K562 (cell line): Measurements from ENCODE around the gene MET. TPM values are rescaled to one million over a fixed set of nuclear protein-coding genes. Genes with fewer than 3 reads are reported as not detected.

ENCODE experiments used
- ATAC-seq: fragments of 200-7000 bp; cut with Tn5 transposase; 3 replicates; pipeline ENCODE4 v1.9.1; 2020; ENCODE audit warnings: moderate library complexity
- BruUV-seq: library from RNA; stranded (reverse); fragments of 400-500 nt; replicated peaks from 2 replicates; lab custom pipeline; 2021; lab: Mats Ljungman, UMichigan
- CTCF ChIA-PET: fragments of 300-600 bp; formaldehyde crosslinking; extraction: SDS; loops from one replicate; lab custom pipeline; 2021; ENCODE audit warnings: low intra/inter-chr PET ratio; lab: Yijun Ruan, JAX
- POLR2A ChIA-PET: fragments of 300-600, 350-650 bp; sonication (Branson Sonifier 250); formaldehyde crosslinking; extraction: SDS; loops from one replicate; lab custom pipeline; 2021; ENCODE audit warnings: antibody characterized with exemption, inconsistent platforms; lab: Yijun Ruan, JAX
- DNase-seq, 4 experiments: peaks; one replicate each; pipeline versions ENCODE4 v3.0.0 to v3.0.0-alpha.2; 2011 to 2018; ENCODE audit warnings: low spot score in 3 of 4, mixed read lengths in 3 of 4; ENCODE audit errors: extremely low read depth in 1 of 4
- FAIRE-seq: peaks from 2 replicates; lab custom pipeline; 2011; peaks lifted over from hg19 to GRCh38; lab: Jason Lieb, UNC
- H2AFZ ChIP-seq: 2 replicates; pipeline ENCODE4 v1.6.0; 2011; ENCODE audit warnings: low read depth, low read length, control low read depth, inconsistent platforms
- H3K27ac ChIP-seq: fragments of 200-600 bp; 3 replicates; pipeline ENCODE4 v1.8.0; 2011; ENCODE audit warnings: low read depth, mild to moderate bottlenecking, control low read depth, inconsistent platforms, low read length, moderate library complexity, mixed read lengths; ENCODE audit errors: extremely low read depth
- H3K27me3 ChIP-seq, 2 experiments: fragments of 300-600 bp in 1 of 2; 2 replicates in 1 of 2; 3 replicates in 1 of 2; pipeline versions ENCODE4 v1.6.0 to v1.8.0; 2011; ENCODE audit warnings: inconsistent platforms in 2 of 2, low read length in 2 of 2, mild to moderate bottlenecking in 1 of 2, mixed read lengths in 1 of 2, moderate library complexity in 1 of 2; ENCODE audit not compliant: control insufficient read depth in 2 of 2, insufficient read depth in 2 of 2
- H3K36me3 ChIP-seq: fragments of 300-600 bp; 3 replicates; pipeline ENCODE4 v1.8.0; 2011; ENCODE audit warnings: mild to moderate bottlenecking, low read length, inconsistent platforms; ENCODE audit not compliant: control insufficient read depth, insufficient read depth
- H3K4me1 ChIP-seq, 2 experiments: fragments of 200-600 bp in 1 of 2; replicated peaks in 1 of 2; 2 replicates in 1 of 2; 3 replicates in 1 of 2; pipeline versions ENCODE4 v1.5.1 to v1.8.0; 2011; ENCODE audit warnings: inconsistent platforms in 2 of 2, low read length in 2 of 2, mild to moderate bottlenecking in 1 of 2, mixed read lengths in 1 of 2, moderate library complexity in 1 of 2; ENCODE audit not compliant: control insufficient read depth in 2 of 2, insufficient read depth in 2 of 2
- H3K4me2 ChIP-seq: 2 replicates; pipeline ENCODE4 v1.6.1; 2011; ENCODE audit warnings: low read length, control low read depth, inconsistent platforms, mixed read lengths; ENCODE audit not compliant: insufficient read depth
- H3K4me3 ChIP-seq: fragments of 200-600 bp; sonication (generic), shearing (Covaris generic); 2 replicates; pipeline ENCODE4 v1.5.1; 2016; ENCODE audit warnings: control low read depth, inconsistent platforms
- H3K79me2 ChIP-seq: fragments of 200-600 bp; 3 replicates; pipeline ENCODE4 v1.8.0; 2011; ENCODE audit warnings: low read length, inconsistent platforms; ENCODE audit not compliant: control insufficient read depth, insufficient read depth
- H3K9ac ChIP-seq, 2 experiments: 2 replicates each; pipeline versions ENCODE4 v1.6.0 to v1.6.1; 2011; ENCODE audit warnings: low read depth in 2 of 2, low read length in 2 of 2, control low read depth in 1 of 2, inconsistent platforms in 1 of 2, mild to moderate bottlenecking in 1 of 2, mixed read lengths in 1 of 2; ENCODE audit not compliant: insufficient read depth in 1 of 2
- H3K9me1 ChIP-seq: one replicate; pipeline ENCODE4 v1.6.0; 2011; ENCODE audit warnings: inconsistent platforms, mild to moderate bottlenecking, low read length, moderate library complexity; ENCODE audit not compliant: control insufficient read depth, insufficient read depth
- H3K9me3 ChIP-seq: replicated peaks from 2 replicates; pipeline ENCODE4 v1.5.1; 2011; ENCODE audit warnings: low read depth, low read length, inconsistent platforms; ENCODE audit not compliant: control insufficient read depth, insufficient read depth
- H4K20me1 ChIP-seq: replicated peaks from 2 replicates; pipeline ENCODE4 v1.6.1; 2011; ENCODE audit warnings: low read length, inconsistent platforms, mixed read lengths; ENCODE audit not compliant: control insufficient read depth, insufficient read depth
- CTCFL ChIP-seq: IDR thresholded peaks from 2 replicates; pipeline ENCODE4 v1.6.1; 2011; ENCODE audit warnings: borderline replicate concordance, low read depth, mild to moderate bottlenecking, moderate library complexity, low read length; ENCODE audit not compliant: insufficient read depth, poor library complexity, severe bottlenecking
- DLX4 ChIP-seq: fragments of 250-450 bp; sonication (Bioruptor Pico); IDR thresholded peaks from 2 replicates; pipeline ENCODE4 v1.6.1; 2021; ENCODE audit warnings: mild to moderate bottlenecking
- DNMT1 ChIP-seq: fragments of 450-650 bp; IDR thresholded peaks from 2 replicates; pipeline ENCODE4 v1.6.1; 2016; ENCODE audit warnings: antibody characterized with exemption, mild to moderate bottlenecking
- ELF4 ChIP-seq: fragments of 450-650 bp; formaldehyde crosslinking; IDR thresholded peaks from 2 replicates; pipeline ENCODE4 v1.4.0; 2022; ENCODE audit warnings: missing genetic modification characterization
- HMGN3 ChIP-seq: IDR thresholded peaks from 2 replicates; pipeline ENCODE4 v1.6.1; 2011; ENCODE audit warnings: borderline replicate concordance, low read depth, mild to moderate bottlenecking, mixed read lengths, low read length; ENCODE audit not compliant: insufficient read length; ENCODE audit errors: extremely low read depth
- MTA3 ChIP-seq: fragments of 450-650 bp; formaldehyde crosslinking; IDR thresholded peaks from 2 replicates; pipeline ENCODE4 v1.6.1; 2017; ENCODE audit warnings: mild to moderate bottlenecking, borderline replicate concordance
- NFXL1 ChIP-seq: fragments of 450-650 bp; formaldehyde crosslinking; IDR thresholded peaks from 2 replicates; pipeline ENCODE4 v1.4.0; 2021; ENCODE audit warnings: mild to moderate bottlenecking
- RBM14 ChIP-seq: fragments of 200-400 bp; formaldehyde crosslinking; IDR thresholded peaks from 2 replicates; pipeline ENCODE4 v1.6.1; 2018; ENCODE audit warnings: low read depth, mild to moderate bottlenecking, low read length, moderate library complexity, borderline replicate concordance; ENCODE audit not compliant: insufficient read depth
- RBM25 ChIP-seq: fragments of 200-400 bp; formaldehyde crosslinking; IDR thresholded peaks from 2 replicates; pipeline ENCODE4 v1.6.1; 2018; ENCODE audit warnings: low read length, low read depth, moderate library complexity; ENCODE audit not compliant: severe bottlenecking
- RNF2 ChIP-seq: sonication (generic); IDR thresholded peaks from 2 replicates; pipeline ENCODE4 v1.6.1; 2016
- ZBTB49 ChIP-seq: sonication (generic); formaldehyde crosslinking; IDR thresholded peaks from 2 replicates; pipeline ENCODE4 v1.8.0; 2022; ENCODE audit warnings: missing genetic modification reagents, mild to moderate bottlenecking, borderline replicate concordance
- ZNF184 ChIP-seq: sonication (generic); formaldehyde crosslinking; IDR thresholded peaks from 2 replicates; pipeline ENCODE4 v1.5.0; 2020; ENCODE audit warnings: missing genetic modification reagents
- WGBS: fragments of 100-300 bp; shearing (Covaris generic); methylation state at CpG from one replicate; pipeline ENCODE4 v1.1.6; 2016; ENCODE audit warnings: low coverage, mixed read lengths; ENCODE audit not compliant: insufficient coverage; ENCODE audit errors: missing lambda C conversion rate; 5-methylcytosine and 5-hydroxymethylcytosine counted together
- in situ Hi-C: fragments of 300-500 bp; cut with MboI; formaldehyde crosslinking; loops from 4 replicates; pipeline ENCODE4 v1.15.0; 2018; ENCODE audit warnings: inconsistent platforms, mixed read lengths
- intact Hi-C: fragments of 100-400 bp; cut with micrococcal nuclease; formaldehyde crosslinking; loops from 2 replicates; pipeline ENCODE4 v1.14.2; 2022
- polyA plus RNA-seq, 8 experiments: library from polyadenylated mRNA; depleted of rRNA in 4 of 8; stranded (reverse) in 5 of 8; unstranded in 3 of 8; fragments of >200 nt; fragmentation: Nextera tagmentation in 2 of 8; fragmentation: Illumina TruSeq in 1 of 8; extraction: Ambion mirVana in 2 of 8; extraction: Trizol in 1 of 8; gene quantifications; 2 replicates each; pipeline versions ENCODE4 v1.2.1 to v1.2.3, GENCODE V29; 2011 to 2014; ENCODE audit warnings: inconsistent platforms in 1 of 8, missing spikeins in 1 of 8
- total RNA-seq, 7 experiments: library from RNA; depleted of rRNA in 6 of 7; stranded (reverse); fragments of >200 nt in 6 of 7; fragmentation: Illumina TruSeq in 2 of 7; extraction: Trizol in 2 of 7; gene quantifications; 2 replicates each; pipeline versions ENCODE4 v1.2.1 to v1.2.3, GENCODE V29; 2011 to 2021; ENCODE audit warnings: low replicate concordance in 1 of 7
- TF ChIP-seq, protein P1 (sequence below): fragments of 450-650 bp; formaldehyde crosslinking; IDR thresholded peaks from 2 replicates; pipeline ENCODE4 v1.4.0; 2022; ENCODE audit warnings: missing genetic modification characterization

MET gene
- total and polyA plus RNA-seq, 9 of the 15 experiments (the other 6 are each of a cell fraction or from before 2014, with no cell fraction given): 0.84 to 2.4 (median 1.1) TPM

DNA sequence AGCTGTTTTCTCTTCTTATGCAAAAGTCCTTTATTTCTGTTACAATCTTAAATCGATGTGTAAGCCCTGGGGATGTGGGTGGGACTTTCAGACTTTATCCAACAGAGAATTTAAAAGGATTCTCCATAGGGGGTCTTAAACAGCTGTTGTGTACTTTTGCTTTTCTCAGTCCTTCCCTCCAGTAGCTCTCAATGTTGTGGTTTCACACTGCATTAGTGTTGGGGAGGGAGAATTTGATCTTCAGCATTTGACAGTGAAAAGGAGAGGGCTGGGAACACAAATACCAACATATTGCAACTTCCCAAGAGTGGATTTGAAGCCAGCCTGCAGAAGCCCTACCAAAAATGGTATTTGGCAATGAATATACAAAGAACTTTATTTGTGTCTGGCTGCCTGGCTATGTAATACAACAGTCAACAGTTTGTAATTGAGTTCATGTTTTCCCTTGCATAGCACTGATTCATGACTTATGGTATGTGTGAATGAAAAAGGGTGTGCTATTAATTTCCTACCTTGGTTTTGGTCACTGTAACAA lies 110.2 kb downstream of the MET start:
- Histone ChIP-seq H3K4me2 (no peak overlapping the region), H4K20me1 (no peaks in the 10 kb centered on the region), H3K9me1 (no peaks in the 10 kb centered on the region), H3K4me1 (no peaks in the 10 kb centered on the region), H3K27me3 (peaks cover 2 to 10% of the 10 kb centered on the region in 2 experiments; a peak in 2 of 5 replicates), H3K36me3 (no peaks in the 10 kb centered on the region), H3K4me3 (no peak overlapping the region), H3K79me2 (no peaks in the 10 kb centered on the region), H3K9me3 (no peaks in the 10 kb centered on the region), H3K9ac (no peak overlapping the region), H2AFZ (no peak overlapping the region), H3K27ac (no peak overlapping the region)
- DNase-seq (no peak), ATAC-seq (no peak), FAIRE-seq (no peak)
- ChIA-PET POLR2A (interaction anchor here (0.8 kb wide), 2 partner anchors 11 to 51 kb away, joined by 3 read pairs; no protein-coding TSS in a partner anchor), CTCF (no interaction called here)
- BruUV-seq: no TSS peak
- intact Hi-C loops: no loop called here
- in situ Hi-C loops: no loop called here
- 4% methylated on average over 1 of the region's 1 CpG for WGBS
- TF ChIP-seq ZNF184 (CRISPR knock-in tag) (no peak), DNMT1 (no peak), RBM25 (no peak), MTA3 (no peak), RBM14 (no peak), HMGN3 (no peak), NFXL1 (CRISPR knock-in tag) (no peak), ELF4 (no peak), CTCFL (no peak), ZBTB49 (CRISPR knock-in tag) (no peak), DLX4 (CRISPR knock-in tag) (no peak), RNF2 (no peak)
- TF ChIP-seq, protein P1, sequence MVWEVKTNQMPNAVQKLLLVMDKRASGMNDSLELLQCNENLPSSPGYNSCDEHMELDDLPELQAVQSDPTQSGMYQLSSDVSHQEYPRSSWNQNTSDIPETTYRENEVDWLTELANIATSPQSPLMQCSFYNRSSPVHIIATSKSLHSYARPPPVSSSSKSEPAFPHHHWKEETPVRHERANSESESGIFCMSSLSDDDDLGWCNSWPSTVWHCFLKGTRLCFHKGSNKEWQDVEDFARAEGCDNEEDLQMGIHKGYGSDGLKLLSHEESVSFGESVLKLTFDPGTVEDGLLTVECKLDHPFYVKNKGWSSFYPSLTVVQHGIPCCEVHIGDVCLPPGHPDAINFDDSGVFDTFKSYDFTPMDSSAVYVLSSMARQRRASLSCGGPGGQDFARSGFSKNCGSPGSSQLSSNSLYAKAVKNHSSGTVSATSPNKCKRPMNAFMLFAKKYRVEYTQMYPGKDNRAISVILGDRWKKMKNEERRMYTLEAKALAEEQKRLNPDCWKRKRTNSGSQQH: no peak
